GM21515 (cell line): ENCODE results near the gene RPS6KA4.

ENCODE experiments used
- ATAC-seq: cut with Tn5 transposase; IDR thresholded peaks from one replicate; pipeline ENCODE4 v1.9.1; 2021; ENCODE audit not compliant: unreplicated experiment

RPS6KA4 gene

DNA sequence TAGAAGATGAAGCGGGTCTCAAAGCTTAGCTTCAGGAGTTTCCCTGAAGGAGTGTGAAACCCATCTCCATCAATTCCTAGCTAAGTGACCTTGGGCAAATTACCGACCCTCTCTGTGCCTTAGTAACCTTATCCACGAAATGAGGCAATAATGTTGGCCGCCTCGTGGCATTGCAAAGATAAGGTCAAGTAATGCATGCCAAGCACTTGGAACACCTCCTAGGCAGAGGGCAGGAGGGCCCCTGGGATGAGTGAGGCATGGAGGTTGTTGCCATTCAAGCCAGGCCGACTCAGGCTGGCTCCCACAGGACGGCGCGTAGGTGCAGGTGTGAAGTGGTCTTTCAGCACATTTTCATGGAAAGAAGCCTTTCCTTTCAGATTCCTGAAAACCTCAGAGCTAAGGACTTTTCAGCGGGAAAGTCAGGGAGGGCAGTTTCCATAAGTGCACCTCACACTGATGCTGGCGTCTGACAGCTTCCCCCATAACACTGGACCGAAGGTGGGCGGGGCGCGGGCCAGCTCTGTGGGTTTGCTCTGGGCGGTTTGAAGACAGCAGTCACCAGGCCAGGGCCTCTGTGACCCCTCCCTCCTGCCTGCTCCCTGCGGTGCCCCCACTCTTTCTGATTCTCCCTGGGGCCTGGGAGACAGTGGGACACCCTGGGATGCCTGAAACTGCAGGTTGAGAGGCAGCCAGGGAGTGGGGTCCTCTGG is 25.2 kb downstream of the RPS6KA4 start:
- ATAC-seq: no peak

DNA sequence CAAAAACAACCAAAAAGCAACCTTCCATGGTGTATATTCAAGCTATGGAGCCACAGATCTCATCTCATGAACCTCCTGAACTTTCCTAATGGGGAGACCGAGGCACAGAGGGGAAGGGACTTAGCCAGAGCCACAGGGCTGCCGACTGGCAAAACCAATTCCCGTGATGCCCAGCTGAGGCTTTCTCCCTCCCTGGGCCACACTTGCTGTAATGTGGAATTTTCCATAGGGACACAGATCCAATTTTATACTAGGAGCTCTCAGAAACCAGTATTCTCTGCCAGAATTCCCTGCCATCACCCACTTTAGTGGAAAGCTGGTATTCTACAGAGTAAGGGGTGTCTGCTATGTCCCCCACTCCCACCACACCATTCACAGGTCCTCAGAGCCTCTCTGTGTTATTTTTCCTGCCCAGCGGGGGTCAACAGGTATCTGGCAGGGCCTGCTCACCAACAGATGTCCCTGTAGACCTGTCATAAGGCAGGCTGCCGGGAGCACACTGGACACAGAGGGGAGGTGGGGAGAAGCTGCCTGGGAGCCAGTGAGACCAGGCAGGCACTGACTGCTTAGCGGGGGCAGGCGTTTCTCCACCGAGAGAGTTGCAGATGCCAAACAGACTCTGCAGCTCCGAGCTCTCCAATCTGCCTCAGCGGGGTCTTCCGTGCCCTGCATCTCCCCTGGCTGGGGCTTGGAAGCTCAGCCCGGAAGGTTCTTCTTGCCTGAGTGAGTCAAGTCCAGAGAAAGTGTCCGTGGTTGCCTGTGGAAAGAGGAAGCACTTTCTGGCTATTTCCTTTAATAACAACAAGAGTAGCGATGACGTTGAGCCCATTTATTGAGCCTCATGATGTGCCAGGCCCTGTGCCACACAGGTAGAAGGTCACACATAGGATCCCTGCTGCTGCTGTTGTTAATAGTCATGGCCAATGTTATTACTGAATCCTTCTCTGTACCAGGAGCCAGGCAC is 26.3 kb downstream of the RPS6KA4 start:
- no peak for ATAC-seq

DNA sequence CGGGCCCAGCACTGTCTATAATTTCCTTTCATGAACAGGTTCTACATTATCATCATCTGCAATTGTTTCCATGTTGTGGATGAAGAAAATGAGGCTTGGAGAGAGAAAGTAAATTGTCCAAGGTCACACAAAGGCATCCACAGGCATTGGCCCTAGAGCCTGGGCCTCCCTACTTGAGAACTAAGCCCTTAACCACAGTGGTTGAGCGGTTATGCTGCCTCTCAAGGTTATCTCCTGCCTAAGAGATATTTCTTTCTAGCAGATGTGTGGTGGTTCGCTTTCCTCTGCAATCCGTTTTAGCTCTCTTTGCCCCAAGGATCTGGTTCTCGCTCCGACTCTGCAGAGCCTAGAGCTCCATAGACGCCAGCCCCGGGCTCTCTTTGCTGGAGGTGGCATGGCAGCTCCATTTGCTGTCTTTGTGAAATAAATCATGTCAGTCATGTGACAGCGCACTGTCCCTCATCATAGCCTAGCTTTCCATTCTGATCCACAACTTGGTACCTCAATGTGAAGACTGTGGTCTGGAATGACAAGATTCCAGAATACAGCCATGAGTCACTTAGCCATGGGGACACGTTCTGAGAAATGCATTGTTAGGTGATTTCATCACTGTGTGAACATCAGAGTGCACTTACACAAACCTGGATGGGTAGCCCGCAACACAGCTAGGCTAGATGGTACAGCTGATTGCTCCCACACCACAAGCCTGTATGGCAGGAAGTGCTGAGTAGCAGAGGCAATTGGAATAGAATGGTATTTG is 27.2 kb downstream of the RPS6KA4 start:
- no peak for ATAC-seq

DNA sequence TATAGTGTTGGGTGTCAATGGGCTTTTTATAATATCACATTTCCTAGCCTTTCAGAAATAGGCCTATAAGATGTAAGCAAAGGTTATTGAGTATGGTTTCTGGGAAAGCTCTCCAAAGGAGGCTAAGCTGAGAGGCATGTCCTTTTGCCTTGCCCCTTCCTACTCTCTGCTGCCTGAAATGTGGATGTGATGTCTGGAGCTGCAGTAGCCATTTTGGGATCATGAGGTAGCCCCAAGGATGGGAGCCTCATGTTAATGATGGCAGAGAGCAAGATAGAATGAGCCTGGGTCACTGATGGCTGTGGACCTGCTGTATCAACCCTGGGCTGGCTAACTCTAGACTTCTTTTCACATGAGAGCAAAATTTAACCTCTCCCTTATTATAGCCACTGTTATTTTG is 29.0 kb downstream of the RPS6KA4 start:
- ATAC-seq: no peak

DNA sequence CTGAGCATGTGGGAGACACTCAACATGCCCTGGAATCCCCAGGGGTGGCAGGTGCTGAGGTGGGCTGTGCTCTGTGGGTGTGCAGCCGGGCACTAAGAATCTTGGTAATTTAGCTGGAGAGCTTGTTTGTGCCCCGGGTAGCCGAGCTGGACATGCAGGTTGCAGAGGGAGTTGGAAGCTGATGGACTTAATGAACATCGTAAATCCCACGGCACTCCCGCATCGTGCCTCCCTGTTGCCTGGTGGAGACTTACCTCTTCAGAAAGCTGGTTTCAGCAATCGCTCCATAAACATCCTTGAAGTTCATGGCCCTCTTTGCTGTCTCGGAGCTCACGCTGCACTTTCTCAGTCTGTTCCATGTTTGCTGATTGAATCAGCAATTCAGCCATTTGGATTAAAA is 29.9 kb downstream of the RPS6KA4 start:
- ATAC-seq: no peak

DNA sequence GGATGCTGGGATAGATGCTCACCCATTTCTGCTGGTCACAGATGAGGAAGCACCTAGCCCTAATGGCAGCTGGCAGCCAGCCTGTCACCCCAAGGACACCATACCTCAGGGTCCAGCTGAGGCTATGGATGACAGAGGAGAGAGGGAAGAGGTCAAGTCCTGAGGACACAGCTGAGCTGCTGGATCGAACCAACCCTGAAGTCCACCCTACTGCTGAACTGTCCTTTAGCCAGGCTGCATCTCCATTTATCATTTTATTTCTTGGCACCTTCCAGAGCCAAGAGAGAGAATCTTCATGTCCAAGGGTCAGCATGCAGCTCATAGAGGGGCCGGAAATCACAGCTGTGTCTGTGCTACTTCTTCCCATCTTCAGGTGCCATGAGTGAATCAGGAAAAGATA is 30.9 kb downstream of the RPS6KA4 start:
- no peak for ATAC-seq

DNA sequence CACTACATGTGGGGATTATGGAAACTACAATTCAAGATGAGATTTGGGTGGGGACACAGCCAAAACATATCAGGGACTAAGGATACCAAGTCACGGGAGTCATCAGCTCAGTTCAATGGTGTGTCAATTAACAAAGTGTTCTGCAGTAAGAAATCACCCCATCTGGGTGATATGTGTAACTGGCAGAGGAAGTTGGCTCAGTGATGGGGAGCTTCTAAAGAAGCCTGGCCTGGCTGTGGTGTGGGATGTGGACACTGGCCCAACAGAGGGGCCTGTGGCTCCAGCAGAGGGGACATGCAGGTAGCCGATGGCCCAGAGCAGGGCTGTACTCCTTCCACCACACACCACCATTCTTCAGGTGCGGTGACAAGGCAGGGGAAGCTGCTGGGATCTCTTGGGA is 31.6 kb downstream of the RPS6KA4 start:
- no peak for ATAC-seq

DNA sequence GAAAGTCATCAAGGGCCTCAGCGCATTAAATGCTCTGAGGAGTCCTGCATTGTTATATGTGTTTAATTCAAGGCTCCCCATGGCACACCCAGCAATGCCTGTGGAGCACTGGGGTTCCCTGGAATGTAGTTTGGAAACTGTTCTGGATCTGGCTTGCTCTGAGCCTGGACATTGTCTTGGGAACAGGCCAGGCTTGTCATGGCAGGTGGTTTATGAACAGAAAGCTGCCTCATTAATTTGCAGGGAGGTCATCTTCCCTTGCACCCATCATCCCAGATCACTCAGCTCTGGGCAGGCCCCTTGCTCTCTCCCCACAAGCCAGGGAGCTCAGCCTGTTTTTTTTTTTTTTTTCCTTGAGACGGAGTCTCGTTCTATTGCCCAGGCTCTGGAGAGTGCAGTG is 32.9 kb downstream of the RPS6KA4 start:
- no peak for ATAC-seq

DNA sequence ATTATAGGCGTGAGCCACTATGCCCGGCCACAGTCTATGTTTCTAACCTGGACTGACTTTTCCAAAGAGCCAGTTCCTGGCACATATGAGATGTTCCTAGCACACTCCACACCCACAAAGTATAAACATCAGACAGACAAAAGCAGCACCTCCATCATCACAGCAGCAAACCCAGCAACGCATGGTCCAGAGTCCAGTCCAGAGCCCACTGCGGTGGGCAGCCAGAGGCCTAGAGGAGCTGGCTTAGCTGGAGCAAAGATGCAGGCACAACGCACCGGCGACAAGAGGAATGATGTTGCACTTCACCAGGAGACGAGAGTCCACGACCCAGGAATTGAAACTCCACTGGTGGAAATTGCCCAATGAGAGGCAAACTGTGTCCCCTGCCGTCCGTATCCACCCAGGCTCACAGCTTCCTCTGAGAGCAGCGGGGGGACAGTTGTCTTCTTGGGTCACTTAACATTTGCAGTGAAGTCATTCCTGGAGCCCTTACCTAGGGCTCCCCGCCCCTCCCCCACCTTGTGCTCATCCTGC is 36.6 kb downstream of the RPS6KA4 start:
- ATAC-seq: no peak

DNA sequence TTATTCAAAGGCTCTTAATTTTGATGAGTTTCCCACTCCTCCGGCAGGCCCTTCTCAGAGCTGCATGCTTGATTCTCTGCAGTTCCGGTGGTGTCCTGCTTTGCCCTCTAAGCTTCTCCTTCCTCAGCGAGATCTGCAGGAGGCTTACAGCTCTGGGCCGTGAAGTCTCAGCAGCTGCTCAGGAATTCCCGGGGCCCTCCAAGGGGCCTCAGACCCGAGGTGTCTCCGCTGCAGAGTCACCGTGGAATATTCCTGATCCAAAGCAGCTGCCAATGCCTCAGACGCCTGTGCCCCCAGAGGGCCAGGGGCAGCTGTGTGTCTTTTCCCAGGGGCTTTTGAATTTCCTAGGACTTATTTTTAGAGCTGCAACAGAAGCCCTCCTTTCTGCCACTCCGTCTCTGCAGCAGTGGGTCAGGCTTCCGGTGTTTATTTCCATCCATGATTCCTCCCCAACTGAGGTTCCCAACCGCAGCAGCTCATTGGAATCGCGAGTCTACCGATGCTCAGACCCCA is 37.2 kb downstream of the RPS6KA4 start:
- ATAC-seq: no peak

DNA sequence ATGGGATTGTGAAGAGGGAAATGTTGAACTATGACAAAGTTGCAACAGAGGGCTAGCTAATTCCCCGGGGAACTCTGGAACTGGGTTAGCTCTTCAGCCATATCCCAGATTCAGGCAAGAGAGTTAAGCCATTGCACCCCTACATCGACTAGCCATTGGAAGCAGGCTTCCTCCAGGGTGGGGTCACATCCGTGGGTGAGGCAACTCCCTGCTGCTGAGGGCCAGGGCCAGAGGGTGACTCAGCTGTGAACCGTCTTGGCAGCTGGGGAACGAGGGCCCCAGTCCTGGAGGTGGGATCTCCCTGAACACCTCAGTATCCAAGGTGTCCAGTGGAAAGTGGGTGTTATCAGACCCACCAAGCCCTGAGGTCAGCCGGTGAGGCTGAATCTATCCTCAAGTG is 41.1 kb downstream of the RPS6KA4 start:
- no peak for ATAC-seq

DNA sequence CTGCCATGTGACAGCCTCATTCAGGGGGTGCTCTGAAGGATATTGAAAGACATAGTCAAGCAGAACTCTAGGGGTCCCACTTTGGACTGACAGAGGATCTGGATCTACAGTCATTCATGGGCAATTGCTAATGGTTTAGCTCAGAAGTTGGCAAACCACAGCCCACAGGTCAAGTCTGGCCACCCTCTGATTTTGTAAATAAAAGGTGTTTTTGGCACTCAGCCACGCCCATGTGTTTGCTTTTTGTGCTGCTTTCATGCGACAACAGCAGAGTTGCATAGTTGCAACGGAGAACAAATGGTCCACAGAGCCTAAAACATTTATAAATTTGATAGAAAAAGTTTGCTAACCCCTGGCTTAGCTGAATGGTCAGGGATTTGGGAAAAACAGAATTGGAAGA is 41.7 kb downstream of the RPS6KA4 start:
- ATAC-seq: no peak

DNA sequence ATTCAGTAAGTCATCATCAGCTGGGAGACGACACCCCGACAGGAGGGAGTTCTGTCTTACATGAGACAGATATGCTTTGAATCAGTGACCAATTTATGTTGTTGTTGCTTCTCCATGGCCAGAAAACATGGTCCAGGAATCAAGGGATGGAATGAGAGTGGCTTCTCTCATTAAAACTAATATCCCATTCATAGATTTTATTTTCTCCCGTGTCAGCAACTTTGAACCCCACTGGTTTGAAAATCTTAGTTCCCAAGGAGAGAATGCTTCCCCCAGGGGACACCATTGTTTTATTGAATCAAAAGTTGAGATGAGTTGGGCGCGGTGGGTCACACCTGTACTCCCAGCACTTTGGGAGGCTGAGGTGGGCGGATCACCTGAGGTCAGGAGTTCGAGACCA is 42.8 kb downstream of the RPS6KA4 start:
- no peak for ATAC-seq

DNA sequence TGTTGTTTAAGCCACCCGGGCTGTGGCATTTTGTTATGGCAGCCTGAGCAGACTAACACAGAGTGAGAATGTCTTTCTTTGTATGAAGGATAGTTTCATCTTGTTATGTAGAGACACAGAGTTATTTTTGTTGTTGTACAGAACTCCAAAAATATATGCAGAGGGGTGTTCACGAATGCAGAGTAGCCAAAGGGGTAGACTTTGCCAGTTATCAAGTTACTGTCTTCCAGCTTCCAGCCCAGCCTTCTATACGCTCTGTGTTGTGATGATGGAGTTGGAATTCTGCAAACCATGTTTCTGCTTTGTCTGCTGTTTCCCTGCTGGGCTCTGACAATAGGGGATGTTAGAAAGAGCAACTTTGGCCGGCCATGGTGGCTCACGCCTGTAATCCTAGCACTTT is 44.1 kb downstream of the RPS6KA4 start:
- ATAC-seq: no peak

DNA sequence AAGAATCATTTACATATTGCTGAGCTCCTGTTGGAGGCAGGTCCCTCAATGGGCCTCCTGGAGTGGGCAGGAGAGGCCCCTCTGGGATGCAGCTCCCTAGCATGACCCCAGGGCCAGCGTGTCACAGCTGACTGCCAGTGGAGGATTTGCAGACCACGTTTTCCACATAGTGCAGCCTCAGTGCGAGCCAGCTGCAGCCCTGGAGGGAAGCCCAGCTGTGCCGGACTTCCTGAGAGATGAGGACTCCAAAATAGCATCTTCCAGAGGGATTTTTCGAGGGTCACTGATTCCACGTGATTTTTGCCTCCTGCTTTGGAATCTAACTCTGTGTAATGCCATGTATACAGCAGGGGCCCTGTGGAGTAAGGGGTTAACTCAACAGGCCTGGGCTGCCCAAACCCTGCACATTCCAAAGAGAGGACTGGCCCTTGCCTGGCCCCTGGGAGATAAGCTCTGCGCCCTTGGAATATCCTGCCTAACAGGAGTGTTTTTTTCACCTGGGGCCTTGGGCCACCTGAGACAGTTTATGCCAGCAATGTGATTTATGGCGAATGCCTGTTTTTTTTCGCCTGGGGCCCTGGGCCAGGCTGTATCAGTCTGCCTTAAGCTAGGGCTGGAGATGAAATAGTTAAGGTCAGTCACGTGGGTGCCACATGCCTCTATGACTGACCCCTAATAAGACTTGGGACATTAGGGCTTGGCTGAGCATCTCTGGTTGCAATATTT is 47.4 kb downstream of the RPS6KA4 start:
- no peak for ATAC-seq

DNA sequence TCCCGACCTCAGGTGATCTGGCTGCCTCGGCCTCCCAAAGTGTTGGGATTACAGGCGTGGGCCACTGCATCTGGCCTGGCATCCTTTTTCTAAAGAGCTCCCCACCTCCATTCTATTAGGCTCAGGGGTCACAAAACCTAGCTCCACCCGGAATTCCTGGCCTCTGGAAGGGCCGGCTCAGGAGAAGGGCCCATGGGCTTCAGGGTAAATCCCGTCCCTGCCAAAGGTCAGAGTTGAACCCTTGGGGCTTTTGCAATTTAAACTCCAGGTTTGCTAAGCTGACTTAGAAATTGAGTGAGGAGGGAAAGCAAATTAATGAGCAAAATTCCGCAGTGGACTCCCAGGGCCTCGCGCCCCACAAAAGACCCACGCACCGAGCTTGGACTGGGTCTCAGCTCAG is 48.3 kb downstream of the RPS6KA4 start:
- no peak for ATAC-seq

DNA sequence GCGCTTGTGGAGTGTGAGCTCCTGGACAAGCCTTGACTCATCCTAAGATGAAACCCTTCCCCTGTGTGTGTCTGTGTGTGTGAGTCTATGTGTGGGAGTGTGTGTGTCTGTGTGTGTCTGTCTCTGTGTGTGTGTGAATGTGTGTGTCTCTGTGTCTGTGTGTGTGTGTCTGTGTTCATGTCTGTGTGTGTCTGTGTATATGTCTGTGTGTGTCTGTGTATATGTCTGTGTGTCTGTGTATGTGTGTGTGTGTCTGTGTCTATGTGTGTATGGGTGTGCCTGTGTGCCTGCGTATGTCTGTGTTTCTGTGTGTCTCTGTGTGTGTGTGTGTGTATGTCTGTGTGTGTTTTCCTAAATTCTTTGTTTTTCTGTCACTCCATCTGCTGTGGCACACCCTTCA is 48.7 kb downstream of the RPS6KA4 start:
- ATAC-seq: no peak

DNA sequence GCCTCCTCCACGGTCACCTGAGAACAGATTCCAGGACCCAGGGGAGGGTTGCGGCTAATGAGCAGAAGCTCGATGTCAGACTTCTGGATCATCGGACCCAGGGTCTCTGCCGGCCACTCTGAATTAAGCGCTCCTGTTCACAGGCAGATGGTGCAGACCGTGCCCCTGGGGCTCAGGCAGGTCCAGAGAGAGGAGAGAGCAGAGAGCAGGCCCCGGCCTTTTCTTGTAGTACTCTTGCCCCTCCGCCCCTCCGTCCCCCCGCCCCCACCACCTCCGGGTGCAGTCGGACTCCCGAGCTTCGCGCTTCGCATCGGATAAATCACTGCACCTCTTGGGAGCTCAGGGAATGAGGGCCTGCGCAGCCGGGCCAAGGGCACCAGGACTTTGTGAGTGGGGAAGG is 50.3 kb downstream of the RPS6KA4 start:
- no peak for ATAC-seq

DNA sequence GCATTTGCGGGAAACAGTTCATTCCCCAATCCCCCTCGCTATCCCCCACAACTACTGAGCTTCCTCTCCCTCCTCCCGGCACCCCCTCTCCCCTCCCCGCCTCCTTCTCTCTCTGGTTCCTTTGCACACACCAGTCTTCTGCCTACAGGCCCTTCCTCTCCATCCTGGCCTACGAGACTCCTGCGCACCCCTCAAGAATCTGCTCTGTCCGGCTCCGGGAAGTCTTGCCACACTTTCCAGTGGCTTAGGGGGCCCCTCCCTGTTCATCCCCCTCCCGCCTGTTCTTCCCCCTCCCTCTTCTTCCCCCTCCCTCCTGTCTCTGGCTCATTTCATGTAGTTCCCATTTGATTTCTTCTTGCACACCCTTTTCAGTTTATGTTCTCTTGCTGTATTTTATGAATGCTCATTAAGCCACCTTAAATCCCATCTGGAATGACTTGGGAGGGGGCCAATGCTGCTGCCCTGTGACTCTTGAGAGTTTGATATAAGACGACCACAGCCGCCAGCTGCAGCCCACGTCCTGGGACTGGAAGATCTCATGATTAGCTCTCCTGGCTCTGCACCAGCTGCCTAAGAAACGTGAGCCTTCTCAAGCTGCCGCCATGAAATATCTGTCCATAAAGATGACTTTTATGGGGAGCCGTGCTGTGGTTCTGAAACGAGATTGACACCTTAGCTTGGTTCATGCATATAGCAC is 50.9 kb downstream of the RPS6KA4 start:
- no peak for ATAC-seq

DNA sequence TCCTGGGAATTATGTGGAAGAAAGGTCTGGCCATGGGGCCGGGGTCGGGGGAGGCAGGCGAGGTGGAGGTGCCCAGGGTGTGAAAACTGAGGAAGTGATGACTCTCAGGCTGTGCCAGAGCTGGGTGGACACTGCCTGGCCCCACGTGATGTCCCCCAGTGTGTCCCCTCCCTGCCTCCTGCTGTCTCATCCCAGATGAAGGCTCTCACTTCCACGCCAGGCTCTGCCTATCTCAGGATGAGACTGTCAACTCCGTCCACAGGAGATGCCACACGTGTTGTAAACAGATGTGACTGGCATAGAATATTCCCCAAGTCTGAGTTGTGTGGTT is 51.4 kb downstream of the RPS6KA4 start:
- no peak for ATAC-seq
